Endothelial cell (in vitro differentiated cells): ENCODE data around the gene MAP2K5. TPM values are rescaled to one million over a fixed set of nuclear protein-coding genes. Genes with fewer than 3 reads are reported as not detected.

Source experiments
- DNase-seq: peaks from one replicate; pipeline ENCODE4 v3.0.0; 2021; ENCODE audit warnings: low spot score
- H3K27ac Mint-ChIP-seq: one replicate; pipeline ENCODE4 v1.8.0; 2021; ENCODE audit warnings: mixed read lengths, inconsistent platforms; ENCODE audit not compliant: unreplicated experiment
- H3K27me3 Mint-ChIP-seq: one replicate; pipeline ENCODE4 v1.8.0; 2021; ENCODE audit warnings: mild to moderate bottlenecking, moderate library complexity, mixed read lengths, inconsistent platforms; ENCODE audit not compliant: unreplicated experiment
- H3K36me3 Mint-ChIP-seq: one replicate; pipeline ENCODE4 v1.8.0; 2021; ENCODE audit warnings: mild to moderate bottlenecking, low read depth, mixed read lengths, inconsistent platforms; ENCODE audit not compliant: unreplicated experiment
- H3K4me1 Mint-ChIP-seq: one replicate; pipeline ENCODE4 v1.8.0; 2021; ENCODE audit warnings: mild to moderate bottlenecking, mixed read lengths, inconsistent platforms; ENCODE audit not compliant: unreplicated experiment
- H3K4me3 Mint-ChIP-seq: one replicate; pipeline ENCODE4 v1.8.0; 2021; ENCODE audit warnings: mild to moderate bottlenecking, mixed read lengths, inconsistent platforms; ENCODE audit not compliant: unreplicated experiment
- H3K9me3 Mint-ChIP-seq: one replicate; pipeline ENCODE4 v1.8.0; 2021; ENCODE audit warnings: mixed read lengths, inconsistent platforms; ENCODE audit not compliant: unreplicated experiment
- CTCF ChIP-seq: fragments of 200-600 bp; sonication (generic); IDR thresholded peaks from one replicate; pipeline ENCODE4 v1.5.0; 2021; ENCODE audit warnings: antibody characterized with exemption; ENCODE audit not compliant: unreplicated experiment
- total RNA-seq: library from RNA; stranded (reverse); fragmentation: NEBNext Ultra II Directional; extraction: Animal tissue kit (Norgen Biotek cat#: 25700); gene quantifications from one replicate; pipeline ENCODE4 v1.2.1, GENCODE V29; 2021; ENCODE audit not compliant: unreplicated experiment

MAP2K5 gene
- total RNA-seq, 1 donor from 2014 or later = 22.2 TPM

DNA sequence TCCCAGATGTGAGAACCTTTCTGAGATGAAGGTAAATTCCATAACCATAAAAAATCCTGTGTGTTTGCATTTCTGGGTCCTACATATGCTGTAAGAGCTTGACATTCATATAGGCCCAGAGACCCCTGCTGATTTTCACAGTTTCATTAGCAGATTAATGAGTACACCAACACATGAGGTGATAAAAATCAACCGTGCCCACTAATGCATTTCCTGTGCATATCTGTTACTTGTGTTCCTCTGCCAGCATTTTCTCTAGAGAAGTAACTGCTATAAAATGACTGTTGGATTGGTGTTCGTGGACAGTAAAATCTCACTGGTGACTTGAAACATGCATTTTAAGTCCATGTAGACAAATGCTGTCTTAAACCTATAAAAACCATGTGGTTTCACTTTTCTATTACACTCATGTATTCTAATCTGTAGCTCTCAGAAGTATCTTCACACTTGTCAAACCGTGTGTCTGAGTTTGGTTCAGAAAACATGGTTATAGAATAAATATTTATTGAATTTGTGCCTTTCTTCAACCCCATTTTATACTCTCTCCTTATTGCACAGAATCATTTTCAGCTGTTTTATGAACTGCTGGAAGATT is 14.6 kb downstream of the MAP2K5 start:
- Mint-ChIP-seq H3K4me3 (no peak overlapping the region), H3K9me3 (no peaks in the 10 kb centered on the region), H3K36me3 (peaks cover 16% of the 10 kb centered on the region), H3K27ac (no peak overlapping the region), H3K27me3 (no peaks in the 10 kb centered on the region), H3K4me1 (no peaks in the 10 kb centered on the region)
- TF ChIP-seq CTCF = no peak
- DNase-seq = no peak

GRCh38 chr15:67558502-67558901 is 16.0 kb downstream of the MAP2K5 start:
- Mint-ChIP-seq H3K4me3 (no peak overlapping the region), H3K9me3 (no peaks in the 10 kb centered on the region), H3K4me1 (no peaks in the 10 kb centered on the region), H3K27ac (no peak overlapping the region), H3K27me3 (no peaks in the 10 kb centered on the region), H3K36me3 (peaks cover 16% of the 10 kb centered on the region)
- DNase-seq = no peak
- TF ChIP-seq CTCF = no peak

GRCh38 chr15:67559158-67559557 is 16.7 kb downstream of the MAP2K5 start:
- H3K27me3 Mint-ChIP-seq = no peaks in the 10 kb centered on the region
- no peaks in the 10 kb centered on the region for H3K4me1 Mint-ChIP-seq
- no peak for DNase-seq
- H3K4me3 Mint-ChIP-seq = no peak overlapping the region
- peaks cover 16% of the 10 kb centered on the region for H3K36me3 Mint-ChIP-seq
- H3K9me3 Mint-ChIP-seq = no peaks in the 10 kb centered on the region
- TF ChIP-seq CTCF = no peak
- no peak overlapping the region for H3K27ac Mint-ChIP-seq

DNA sequence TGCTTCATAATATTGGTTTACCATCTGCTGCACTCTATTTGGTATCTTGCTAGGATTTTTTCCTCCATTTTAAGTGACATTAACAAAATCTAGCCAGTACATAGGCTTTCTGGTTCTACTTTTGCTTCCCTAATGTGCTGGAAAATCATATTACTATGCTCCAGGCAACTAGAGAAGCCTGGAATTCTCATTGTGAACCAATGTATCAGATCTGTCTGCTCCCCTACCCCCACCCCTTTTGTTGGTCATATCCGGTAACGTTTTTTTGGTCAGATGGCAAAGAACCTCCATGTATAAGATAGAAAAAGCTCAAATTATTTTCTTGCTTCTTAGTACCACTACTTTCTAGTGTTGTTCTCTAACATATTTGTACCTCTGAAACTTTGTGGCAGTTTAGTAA is 17.1 kb downstream of the MAP2K5 start:
- no peak overlapping the region for H3K27ac Mint-ChIP-seq
- peaks cover 16% of the 10 kb centered on the region for H3K36me3 Mint-ChIP-seq
- no peaks in the 10 kb centered on the region for H3K4me1 Mint-ChIP-seq
- DNase-seq = no peak
- H3K4me3 Mint-ChIP-seq = no peak overlapping the region
- no peaks in the 10 kb centered on the region for H3K27me3 Mint-ChIP-seq
- TF ChIP-seq CTCF = no peak
- no peaks in the 10 kb centered on the region for H3K9me3 Mint-ChIP-seq

DNA sequence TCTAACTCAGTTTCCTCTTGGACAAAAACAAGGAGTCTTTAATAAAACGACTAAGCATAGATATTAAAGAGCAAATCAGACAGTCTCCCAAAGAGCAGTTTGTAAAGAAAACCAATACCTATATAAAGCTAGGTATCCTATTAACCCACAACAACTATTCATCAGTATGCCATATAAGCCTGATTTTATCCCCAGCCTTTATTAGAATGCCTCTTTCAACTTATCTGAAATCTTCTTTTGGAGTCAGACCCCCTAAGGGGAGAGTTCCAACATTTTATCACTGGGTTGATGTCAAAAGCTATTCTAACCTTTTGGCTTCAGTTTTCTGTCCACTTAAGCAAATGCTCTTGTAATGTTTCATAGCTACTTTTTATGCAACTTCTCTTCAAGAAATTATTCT is 17.8 kb downstream of the MAP2K5 start:
- H3K27me3 Mint-ChIP-seq = no peaks in the 10 kb centered on the region
- DNase-seq = no peak
- H3K36me3 Mint-ChIP-seq = peaks cover 14% of the 10 kb centered on the region
- no peaks in the 10 kb centered on the region for H3K9me3 Mint-ChIP-seq
- no peaks in the 10 kb centered on the region for H3K4me1 Mint-ChIP-seq
- no peak for TF ChIP-seq CTCF
- H3K4me3 Mint-ChIP-seq = no peak overlapping the region
- no peak overlapping the region for H3K27ac Mint-ChIP-seq
